HG03558 (cell line): ENCODE measurements around the gene NOVA2.

Experiments
- ATAC-seq: cut with Tn5 transposase; IDR thresholded peaks from one replicate; pipeline ENCODE4 v1.9.1; 2021; ENCODE audit warnings: moderate number of reproducible peaks; ENCODE audit not compliant: unreplicated experiment; ENCODE audit errors: extremely low read depth

The NOVA2 gene

GRCh38 chr19:46002678-46003275 is 29.1 kb upstream of the NOVA2 start:
- no peak for ATAC-seq

- no peak for ATAC-seq
Measured at GRCh38 chr19:46000491-46001246, 27.0 kb upstream of the NOVA2 start.

GRCh38 chr19:45999653-46000121 is 26.0 kb upstream of the NOVA2 start:
- no peak for ATAC-seq

GRCh38 chr19:45998834-45999233 is 25.2 kb upstream of the NOVA2 start:
- no peak for ATAC-seq

- no peak for ATAC-seq
Measured at GRCh38 chr19:45996933-45997332, 23.3 kb upstream of the NOVA2 start.

- ATAC-seq: no peak
Measured at GRCh38 chr19:45995715-45996385, 22.2 kb upstream of the NOVA2 start.

- peak; percentile 85 for ATAC-seq
Measured at GRCh38 chr19:45994998-45995714, 21.5 kb upstream of the NOVA2 start, which contains the start of gene CCDC61. Gene CCDC61 (plus strand): TSS chr19:45995467. CDS start chr19:46003019, 7,552 bp downstream.

- no peak for ATAC-seq
Measured at GRCh38 chr19:45994456-45994997, 20.9 kb upstream of the NOVA2 start.

GRCh38 chr19:45990113-45990728 is 16.6 kb upstream of the NOVA2 start:
- ATAC-seq: no peak

- ATAC-seq: no peak
Measured at GRCh38 chr19:45985321-45985720, 11.7 kb upstream of the NOVA2 start.

GRCh38 chr19:45981350-45981749 is 7.7 kb upstream of the NOVA2 start:
- ATAC-seq: no peak

- no peak for ATAC-seq
Measured at GRCh38 chr19:45978156-45978555, 4.5 kb upstream of the NOVA2 start.

- ATAC-seq: no peak
Measured at GRCh38 chr19:45976178-45976577, 2.5 kb upstream of the NOVA2 start.

GRCh38 chr19:45975306-45976070 is 1.8 kb upstream of the NOVA2 start:
- ATAC-seq: no peak

GRCh38 chr19:45972947-45973540 is 621 bp downstream of the NOVA2 start:
- no peak for ATAC-seq

- no peak for ATAC-seq
Measured at GRCh38 chr19:45972081-45972946, 1.4 kb downstream of the NOVA2 start.

GRCh38 chr19:45971260-45971902 is 2.3 kb downstream of the NOVA2 start:
- ATAC-seq: no peak
